ENCODE measurements around the gene POLE2.
"Not testable (repeated sequence)": the region's sequence is repeated elsewhere in the genome, so short reads cannot be mapped to it uniquely, and the experiment has no call there.

DNA sequence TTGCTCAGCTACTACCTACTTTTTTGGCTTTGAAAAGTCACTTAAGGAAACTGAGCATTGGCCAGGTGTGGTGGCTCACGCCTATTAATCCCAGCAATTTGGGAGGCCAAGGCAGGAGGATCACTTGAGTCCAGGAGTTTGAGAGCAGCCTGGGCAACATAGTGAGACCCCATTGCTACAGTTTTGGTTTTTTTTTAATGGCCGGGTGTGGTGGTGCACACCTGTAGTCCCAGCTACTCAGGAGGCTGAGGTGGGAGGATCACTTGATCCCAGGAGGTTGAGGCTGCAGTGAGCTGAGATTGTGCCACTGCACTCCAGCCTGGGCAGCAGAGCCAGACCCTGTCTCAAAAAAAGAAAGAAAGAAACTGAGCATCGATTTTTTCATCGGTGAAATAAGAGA is 47.7 kb upstream of the POLE2 start:
- TF ChIP-seq, protein P1, sequence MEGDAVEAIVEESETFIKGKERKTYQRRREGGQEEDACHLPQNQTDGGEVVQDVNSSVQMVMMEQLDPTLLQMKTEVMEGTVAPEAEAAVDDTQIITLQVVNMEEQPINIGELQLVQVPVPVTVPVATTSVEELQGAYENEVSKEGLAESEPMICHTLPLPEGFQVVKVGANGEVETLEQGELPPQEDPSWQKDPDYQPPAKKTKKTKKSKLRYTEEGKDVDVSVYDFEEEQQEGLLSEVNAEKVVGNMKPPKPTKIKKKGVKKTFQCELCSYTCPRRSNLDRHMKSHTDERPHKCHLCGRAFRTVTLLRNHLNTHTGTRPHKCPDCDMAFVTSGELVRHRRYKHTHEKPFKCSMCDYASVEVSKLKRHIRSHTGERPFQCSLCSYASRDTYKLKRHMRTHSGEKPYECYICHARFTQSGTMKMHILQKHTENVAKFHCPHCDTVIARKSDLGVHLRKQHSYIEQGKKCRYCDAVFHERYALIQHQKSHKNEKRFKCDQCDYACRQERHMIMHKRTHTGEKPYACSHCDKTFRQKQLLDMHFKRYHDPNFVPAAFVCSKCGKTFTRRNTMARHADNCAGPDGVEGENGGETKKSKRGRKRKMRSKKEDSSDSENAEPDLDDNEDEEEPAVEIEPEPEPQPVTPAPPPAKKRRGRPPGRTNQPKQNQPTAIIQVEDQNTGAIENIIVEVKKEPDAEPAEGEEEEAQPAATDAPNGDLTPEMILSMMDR (IDR thresholded peaks at IDR 0.05; ENCODE audit: insufficient read depth, low read depth, low read length): not testable (repeated sequence)
- not testable (repeated sequence) for TF ChIP-seq EZH2 (IDR thresholded peaks at IDR 0.05; ENCODE audit: insufficient read depth, low read length)
